Measurements from ENCODE around the gene OSBPL3. TPM values are rescaled to one million over a fixed set of nuclear protein-coding genes. Genes with fewer than 3 reads are reported as not detected.

Gene OSBPL3
- total and polyA plus RNA-seq, 2 donors (not counting 1 experiment from before 2014, with no cell fraction given): 13.5 to 67.6 TPM

DNA sequence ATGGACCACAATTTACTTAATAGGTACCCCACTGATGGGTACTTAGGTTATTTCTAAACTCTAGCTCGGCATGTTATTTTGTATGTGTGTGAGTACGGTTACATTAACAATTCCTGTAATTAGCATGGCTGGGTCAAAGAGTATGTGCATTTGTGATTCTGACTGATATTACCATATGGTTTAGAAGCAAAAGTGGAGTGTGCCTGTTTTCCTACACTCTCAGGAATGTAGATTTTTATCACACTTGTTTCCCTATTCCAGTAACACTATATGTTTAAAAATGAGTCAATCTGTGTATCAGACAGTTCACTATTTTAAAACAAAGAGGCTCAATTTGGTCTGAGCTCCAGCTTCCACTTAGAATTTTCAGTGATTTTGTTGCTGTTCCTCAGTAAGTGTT is 178.1 kb downstream of the OSBPL3 start:
- Histone ChIP-seq H3K9me3 (ENCODE audit: control extremely low read depth in 1 of 3, control insufficient read depth in 2 of 3, insufficient read depth in 1 of 3, low read length in 2 of 3) (no peaks in the 10 kb centered on the region), H4K20me1 (ENCODE audit: control insufficient read depth, insufficient read depth, low read length, poor library complexity, severe bottlenecking) (no peaks in the 10 kb centered on the region), H3K79me2 (ENCODE audit: control insufficient read depth, insufficient read depth, low read length) (no peaks in the 10 kb centered on the region), H3K4me3 (ENCODE audit: control extremely low read depth in 1 of 5, extremely low read depth in 1 of 5, insufficient read depth in 1 of 5, low read depth in 2 of 5, low read length in 4 of 5) (no peak overlapping the region), H2AFZ (ENCODE audit: insufficient read depth, low read depth, low read length, poor library complexity, severe bottlenecking) (no peak overlapping the region), H3K4me2 (replicated peaks; ENCODE audit: low read depth, low read length, poor library complexity, severe bottlenecking) (no peak overlapping the region), H3K27me3 (replicated peaks in 1 of 4; ENCODE audit: control extremely low read depth in 1 of 4, control insufficient read depth in 3 of 4, insufficient read depth in 4 of 4, low read length in 3 of 4) (no peaks in the 10 kb centered on the region), H3K4me1 (ENCODE audit: control insufficient read depth in 2 of 2, insufficient read depth in 2 of 2, low read length in 2 of 2) (no peaks in the 10 kb centered on the region), H3K36me3 (replicated peaks in 1 of 2; ENCODE audit: control extremely low read depth in 1 of 2, control insufficient read depth in 1 of 2, extremely low read depth in 1 of 2, insufficient read depth in 2 of 2, low read length in 1 of 2) (peaks cover 2 to 60% of the 10 kb centered on the region in 2 experiments), H3K27ac (ENCODE audit: low read length in 2 of 2) (no peak overlapping the region), H3K9ac (ENCODE audit: low read length) (no peak overlapping the region)
- H3K9me3 Mint-ChIP-seq (ENCODE audit: insufficient read depth): no peaks in the 10 kb centered on the region
- 100% methylated on average over 2 of the region's 2 CpGs for WGBS (ENCODE audit: insufficient coverage)
- no peaks in the 10 kb centered on the region for H3K4me1 Mint-ChIP-seq
- no peak overlapping the region for H3K4me3 Mint-ChIP-seq
- intact Hi-C loops (cut with micrococcal nuclease): no loop called here
- no peak for ATAC-seq (ENCODE audit: low read depth)
- no peaks in the 10 kb centered on the region for H3K27me3 Mint-ChIP-seq
- H3K27ac Mint-ChIP-seq: no peak overlapping the region
- POLR2A ChIA-PET: no interaction called here
- CTCF ChIA-PET: interaction anchor here (1.4 to 3.8 kb wide), 2 partner anchors 11 to 268 kb away, joined by 5 to 17 read pairs; no protein-coding TSS in a partner anchor
- TF ChIP-seq EZH2 (IDR thresholded peaks at IDR 0.05; ENCODE audit: borderline replicate concordance, insufficient read depth, low read depth, low read length, poor library complexity, severe bottlenecking): no peak
- TF ChIP-seq, protein P1, sequence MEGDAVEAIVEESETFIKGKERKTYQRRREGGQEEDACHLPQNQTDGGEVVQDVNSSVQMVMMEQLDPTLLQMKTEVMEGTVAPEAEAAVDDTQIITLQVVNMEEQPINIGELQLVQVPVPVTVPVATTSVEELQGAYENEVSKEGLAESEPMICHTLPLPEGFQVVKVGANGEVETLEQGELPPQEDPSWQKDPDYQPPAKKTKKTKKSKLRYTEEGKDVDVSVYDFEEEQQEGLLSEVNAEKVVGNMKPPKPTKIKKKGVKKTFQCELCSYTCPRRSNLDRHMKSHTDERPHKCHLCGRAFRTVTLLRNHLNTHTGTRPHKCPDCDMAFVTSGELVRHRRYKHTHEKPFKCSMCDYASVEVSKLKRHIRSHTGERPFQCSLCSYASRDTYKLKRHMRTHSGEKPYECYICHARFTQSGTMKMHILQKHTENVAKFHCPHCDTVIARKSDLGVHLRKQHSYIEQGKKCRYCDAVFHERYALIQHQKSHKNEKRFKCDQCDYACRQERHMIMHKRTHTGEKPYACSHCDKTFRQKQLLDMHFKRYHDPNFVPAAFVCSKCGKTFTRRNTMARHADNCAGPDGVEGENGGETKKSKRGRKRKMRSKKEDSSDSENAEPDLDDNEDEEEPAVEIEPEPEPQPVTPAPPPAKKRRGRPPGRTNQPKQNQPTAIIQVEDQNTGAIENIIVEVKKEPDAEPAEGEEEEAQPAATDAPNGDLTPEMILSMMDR (IDR thresholded peaks at IDR 0.05): no peak
- no peak for DNase-seq

DNA sequence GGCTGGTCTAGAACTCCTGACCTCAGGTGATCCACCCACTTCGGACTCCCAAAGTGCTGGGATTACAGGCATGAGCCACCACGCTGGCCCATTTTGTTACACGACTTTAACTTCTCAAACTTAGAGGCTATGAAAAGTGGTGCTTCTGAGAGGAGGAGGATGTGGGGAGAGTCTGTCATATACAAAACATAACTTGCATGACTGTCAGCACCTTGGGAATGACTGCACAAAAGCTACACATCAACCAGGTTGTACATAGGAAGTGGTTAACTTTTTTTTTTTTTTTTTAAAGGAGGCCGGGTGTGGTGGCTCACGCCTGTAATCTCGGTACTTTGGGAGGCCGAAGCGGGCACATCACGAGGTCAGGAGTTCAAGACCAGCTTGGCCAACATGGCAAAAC is 179.3 kb downstream of the OSBPL3 start:
- DNase-seq (no peak), ATAC-seq (ENCODE audit: low read depth) (no peak)
- Histone ChIP-seq H3K27ac (ENCODE audit: low read length in 2 of 2) (no peak overlapping the region), H3K4me2 (replicated peaks; ENCODE audit: low read depth, low read length, poor library complexity, severe bottlenecking) (no peak overlapping the region), H3K79me2 (ENCODE audit: control insufficient read depth, insufficient read depth, low read length) (no peaks in the 10 kb centered on the region), H3K4me3 (ENCODE audit: control extremely low read depth in 1 of 5, extremely low read depth in 1 of 5, insufficient read depth in 1 of 5, low read depth in 2 of 5, low read length in 4 of 5) (no peak overlapping the region), H3K9ac (ENCODE audit: low read length) (no peak overlapping the region), H4K20me1 (ENCODE audit: control insufficient read depth, insufficient read depth, low read length, poor library complexity, severe bottlenecking) (no peaks in the 10 kb centered on the region), H3K27me3 (replicated peaks in 1 of 4; ENCODE audit: control extremely low read depth in 1 of 4, control insufficient read depth in 3 of 4, insufficient read depth in 4 of 4, low read length in 3 of 4) (no peaks in the 10 kb centered on the region), H3K36me3 (replicated peaks in 1 of 2; ENCODE audit: control extremely low read depth in 1 of 2, control insufficient read depth in 1 of 2, extremely low read depth in 1 of 2, insufficient read depth in 2 of 2, low read length in 1 of 2) (peaks cover 2 to 54% of the 10 kb centered on the region in 2 experiments), H3K9me3 (ENCODE audit: control extremely low read depth in 1 of 3, control insufficient read depth in 2 of 3, insufficient read depth in 1 of 3, low read length in 2 of 3) (no peaks in the 10 kb centered on the region), H2AFZ (ENCODE audit: insufficient read depth, low read depth, low read length, poor library complexity, severe bottlenecking) (no peak overlapping the region), H3K4me1 (ENCODE audit: control insufficient read depth in 2 of 2, insufficient read depth in 2 of 2, low read length in 2 of 2) (no peaks in the 10 kb centered on the region)
- CTCF ChIA-PET: interaction anchor here (0.7 to 3.8 kb wide), 4 partner anchors 12 to 293 kb away, joined by 3 to 17 read pairs (median 4); no protein-coding TSS in a partner anchor
- Mint-ChIP-seq H3K27ac (no peak overlapping the region), H3K27me3 (no peaks in the 10 kb centered on the region), H3K4me1 (no peaks in the 10 kb centered on the region), H3K4me3 (no peak overlapping the region), H3K9me3 (ENCODE audit: insufficient read depth) (no peaks in the 10 kb centered on the region)
- TF ChIP-seq, protein P1 (IDR thresholded peaks at IDR 0.05): no peak
- TF ChIP-seq EZH2 (IDR thresholded peaks at IDR 0.05; ENCODE audit: borderline replicate concordance, insufficient read depth, low read depth, low read length, poor library complexity, severe bottlenecking): no peak
- POLR2A ChIA-PET: no interaction called here
- WGBS (ENCODE audit: insufficient coverage): 91% methylated on average over 7 of the region's 9 CpGs
- intact Hi-C loops (cut with micrococcal nuclease): no loop called here

Measured in B cell (primary cell).